Measurements from ENCODE around the gene COA3.

GRCh38 chr17:42806249-42806648 is 7.7 kb upstream of the COA3 start:
- TF ChIP-seq CTCF (conservative IDR thresholded peaks at IDR 0.05 in 1 of 2, IDR thresholded peaks at IDR 0.05 in 1 of 2; ENCODE audit: low read depth in 1 of 2, low read length in 2 of 2) (no peak), EZH2 (IDR thresholded peaks at IDR 0.05; ENCODE audit: low read length, missing control alignments) (no peak)
